Left hindlimb (tissue), 1 donor: ENCODE results near the gene DSG2.

Source experiments
- DNase-seq: peaks from one replicate; pipeline ENCODE4 v3.0.0-alpha.2; 2018

The DSG2 gene

GRCh38 chr18:31592506-31593157, 94.7 kb downstream of the DSG2 start:
- no peak for DNase-seq

DNA sequence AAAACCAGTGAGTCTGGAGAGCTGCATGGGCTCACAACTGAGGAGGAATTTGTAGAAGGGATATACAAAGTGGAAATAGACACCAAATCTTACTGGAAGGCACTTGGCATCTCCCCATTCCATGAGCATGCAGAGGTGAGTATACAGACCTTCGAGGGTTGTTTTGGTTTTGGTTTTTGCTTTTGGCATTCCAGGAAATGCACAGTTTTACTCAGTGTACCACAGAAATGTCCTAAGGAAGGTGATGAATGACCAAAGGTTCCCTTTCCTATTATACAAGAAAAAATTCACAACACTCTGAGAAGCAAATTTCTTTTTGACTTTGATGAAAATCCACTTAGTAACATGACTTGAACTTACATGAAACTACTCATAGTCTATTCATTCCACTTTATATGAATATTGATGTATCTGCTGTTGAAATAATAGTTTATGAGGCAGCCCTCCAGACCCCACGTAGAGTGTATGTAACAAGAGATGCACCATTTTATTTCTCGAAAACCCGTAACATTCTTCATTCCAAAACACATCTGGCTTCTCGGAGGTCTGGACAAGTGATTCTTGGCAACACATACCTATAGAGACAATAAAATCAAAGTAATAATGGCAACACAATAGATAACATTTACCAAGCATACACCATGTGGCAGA, 97.3 kb downstream of the DSG2 start:
- DNase-seq, result no peak

GRCh38 chr18:31596081-31596872, 98.3 kb downstream of the DSG2 start:
- no peak for DNase-seq

- no peak for DNase-seq
Observed at GRCh38 chr18:31598021-31598805, 100.2 kb downstream of the DSG2 start.
